Prostate gland (tissue), 2 donors: ENCODE measurements around the gene RAB25. TPM values are rescaled to one million over a fixed set of nuclear protein-coding genes. Genes with fewer than 3 reads are reported as not detected.

ENCODE experiments used
- DNase-seq: peaks from one replicate; pipeline ENCODE4 v3.0.0-alpha.2; 2019; ENCODE audit warnings: low spot score
- H3K27ac ChIP-seq, 2 donors: fragments of 200-600 bp; sonication (generic); 2 replicates each; pipeline ENCODE4 v1.5.1; 2017 to 2019
- H3K27me3 ChIP-seq: fragments of 200-600 bp; sonication (generic); replicated peaks from 2 replicates; pipeline ENCODE4 v1.5.1; 2019; ENCODE audit not compliant: insufficient read depth
- H3K36me3 ChIP-seq, 2 donors: fragments of 200-600 bp; sonication (generic); 1 replicate in 1 of 2; 2 replicates in 1 of 2; pipeline versions ENCODE4 v1.5.1 to v1.8.1; 2017 to 2019
- H3K4me1 ChIP-seq: fragments of 200-600 bp; sonication (generic); replicated peaks from 2 replicates; pipeline ENCODE4 v1.5.1; 2019
- H3K4me3 ChIP-seq, 2 donors: fragments of 200-600 bp; sonication (generic); 2 replicates each; pipeline ENCODE4 v1.5.1; 2017 to 2019
- H3K9me3 ChIP-seq: fragments of 200-600 bp; sonication (generic); 2 replicates; pipeline ENCODE4 v1.5.1; 2017
- CTCF ChIP-seq, 4 experiments: fragments of 200-600 bp in 2 of 4; fragments of 450-650 bp in 2 of 4; sonication (generic) in 2 of 4; IDR thresholded peaks; 1 replicate in 3 of 4; 2 replicates in 1 of 4; pipeline ENCODE4 v1.5.1; 2016 to 2019; ENCODE audit warnings: antibody characterized with exemption in 4 of 4, mild to moderate bottlenecking in 2 of 4, moderate library complexity in 2 of 4
- POLR2A ChIP-seq: fragments of 450-650 bp; IDR thresholded peaks from one replicate; pipeline ENCODE4 v1.6.1; 2016; ENCODE audit warnings: antibody characterized with exemption, mild to moderate bottlenecking
- POLR2AphosphoS5 ChIP-seq: sonication (generic); formaldehyde crosslinking; IDR thresholded peaks from one replicate; pipeline ENCODE4 v1.6.1; 2017; ENCODE audit warnings: antibody characterized with exemption
- WGBS: methylation state at CpG from one replicate; pipeline ENCODE4 v1.1.5; 2018; 5-methylcytosine and 5-hydroxymethylcytosine counted together
- intact Hi-C: fragments of 100-400 bp; cut with DNase I; formaldehyde crosslinking; loops from one replicate; pipeline ENCODE4 v1.14.2; 2022
- total RNA-seq, 2 donors: library from RNA; depleted of rRNA; stranded (reverse); fragments of >200 nt; gene quantifications; one replicate each; pipeline ENCODE4 v1.1.0, GENCODE V29; 2016

Gene RAB25
- total RNA-seq, 2 donors from 2014 or later, result 33.5 to 100 TPM

GRCh38 chr1:156119503-156120209 lies 58.7 kb downstream of the RAB25 start:
- Histone ChIP-seq H3K36me3 (no peaks in the 10 kb centered on the region), H3K4me3 (no peak overlapping the region), H3K27me3 (no peaks in the 10 kb centered on the region), H3K4me1 (peaks cover 67% of the 10 kb centered on the region), H3K27ac (peak overlapping the region; percentile 79 to 92), H3K9me3 (no peaks in the 10 kb centered on the region)
- WGBS, result 50% methylated on average over 3 of the region's 3 CpGs
- DNase-seq, result no peak
- intact Hi-C loops, result no loop called here
- no peak for TF ChIP-seq POLR2AphosphoS5
- TF ChIP-seq CTCF (IDR thresholded peaks at IDR 0.05), result no peak
- TF ChIP-seq POLR2A, result no peak

Other genes starting within 250 kb of the RAB25 start
- 10 to 100 TPM; 24.9 to 57.4 TPM for gene GON4L, start 203.9 kb upstream of the RAB25 start, total RNA-seq
- 10 to 100 TPM in 1 of 2 donors, 1 to 10 TPM in 1; 3.6 to 28.0 TPM for gene SYT11, start 201.6 kb upstream of the RAB25 start, total RNA-seq
- 10 to 100 TPM; 20.8 to 21.8 TPM for gene RIT1, start 149.8 kb upstream of the RAB25 start, total RNA-seq
- gene KHDC4, start 126.7 kb upstream of the RAB25 start, total RNA-seq, result 10 to 100 TPM; 49.8 to 66.1 TPM
- not detected for gene RXFP4, start 119.5 kb upstream of the RAB25 start, total RNA-seq
- gene ARHGEF2, start 82.6 kb upstream of the RAB25 start, total RNA-seq, result 10 to 100 TPM; 35.8 to 66.2 TPM
- gene SSR2, start 40.2 kb upstream of the RAB25 start, total RNA-seq, result 100 to 1,000 TPM; 201 to 229 TPM
- gene UBQLN4, start 7.4 kb upstream of the RAB25 start, total RNA-seq, result 10 to 100 TPM; 27.0 to 43.6 TPM
- 10 to 100 TPM; 48.0 to 91.4 TPM for gene LAMTOR2, start 6.4 kb upstream of the RAB25 start, total RNA-seq
- 1 to 10 TPM; 3.3 to 5.7 TPM for gene MEX3A, start 21.3 kb downstream of the RAB25 start, total RNA-seq
- 100 to 1,000 TPM; 227 to 265 TPM for gene LMNA, start 53.6 kb downstream of the RAB25 start, total RNA-seq
- gene SEMA4A, start 92.4 kb downstream of the RAB25 start, total RNA-seq, result 10 to 100 TPM; 22.9 to 44.9 TPM
- gene SLC25A44, start 132.9 kb downstream of the RAB25 start, total RNA-seq, result 10 to 100 TPM; 14.2 to 16.5 TPM
- gene PMF1, start 151.8 kb downstream of the RAB25 start, total RNA-seq, result 100 to 1,000 TPM in 1 of 2 donors, 10 to 100 TPM in 1; 64.6 to 125 TPM
- gene BGLAP, start 181.0 kb downstream of the RAB25 start, total RNA-seq, result 1 to 10 TPM; 1.8 to 5.7 TPM
- 1 to 10 TPM; 2.8 to 8.6 TPM for gene PAQR6, start 186.9 kb downstream of the RAB25 start, total RNA-seq
- gene SMG5, start 221.7 kb downstream of the RAB25 start, total RNA-seq, result 100 to 1,000 TPM in 1 of 2 donors, 10 to 100 TPM in 1; 49.1 to 113 TPM
- 10 to 100 TPM; 20.7 to 34.3 TPM for gene TMEM79, start 223.2 kb downstream of the RAB25 start, total RNA-seq
- gene GLMP, start 234.5 kb downstream of the RAB25 start, total RNA-seq, result 100 to 1,000 TPM in 1 of 2 donors, 10 to 100 TPM in 1; 91.7 to 132 TPM
- 1 to 10 TPM in 1 of 2 donors, not detected in 1; 1.1 TPM for gene VHLL, start 238.1 kb downstream of the RAB25 start, total RNA-seq